Testis (tissue), 2 donors: ENCODE measurements around the gene TMEM145.

Experiments used
- POLR2A ChIP-seq: fragments of 450-650 bp; IDR thresholded peaks from one replicate; pipeline ENCODE4 v1.6.1; 2017; ENCODE audit warnings: antibody characterized with exemption, mild to moderate bottlenecking, moderate library complexity
- TF ChIP-seq, protein P1 (sequence below), 3 experiments: fragments of 450-650 bp in 2 of 3; fragments of 200-600 bp in 1 of 3; sonication (generic) in 1 of 3; IDR thresholded peaks; one replicate each; pipeline ENCODE4 v1.5.1; 2016 to 2019; ENCODE audit warnings: antibody characterized with exemption in 3 of 3, mild to moderate bottlenecking in 2 of 3, moderate library complexity in 1 of 3

DNA sequence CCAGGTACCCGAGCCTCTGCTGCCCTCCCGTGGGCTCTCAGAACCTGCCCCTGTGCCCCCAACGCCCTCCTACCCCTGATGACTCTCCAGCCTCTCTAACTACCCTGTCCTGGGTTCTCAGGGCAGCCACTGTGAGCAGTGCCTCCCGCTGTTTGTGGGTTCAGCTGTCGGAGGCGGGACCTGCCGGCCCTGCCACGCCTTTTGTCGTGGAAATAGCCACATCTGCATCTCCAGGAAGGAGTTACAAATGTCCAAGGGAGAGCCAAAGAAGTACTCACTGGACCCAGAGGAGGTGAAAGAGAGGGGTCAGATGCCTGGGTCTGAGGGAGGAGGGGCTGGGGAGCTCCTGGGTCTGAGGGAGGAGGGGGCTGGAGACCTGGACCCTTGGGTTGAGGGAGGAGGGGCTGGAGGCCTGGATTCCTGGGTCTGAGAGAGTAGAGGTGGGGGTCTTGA lies 57.0 kb downstream of the TMEM145 start:
- no peak for TF ChIP-seq POLR2A
- TF ChIP-seq, protein P1, sequence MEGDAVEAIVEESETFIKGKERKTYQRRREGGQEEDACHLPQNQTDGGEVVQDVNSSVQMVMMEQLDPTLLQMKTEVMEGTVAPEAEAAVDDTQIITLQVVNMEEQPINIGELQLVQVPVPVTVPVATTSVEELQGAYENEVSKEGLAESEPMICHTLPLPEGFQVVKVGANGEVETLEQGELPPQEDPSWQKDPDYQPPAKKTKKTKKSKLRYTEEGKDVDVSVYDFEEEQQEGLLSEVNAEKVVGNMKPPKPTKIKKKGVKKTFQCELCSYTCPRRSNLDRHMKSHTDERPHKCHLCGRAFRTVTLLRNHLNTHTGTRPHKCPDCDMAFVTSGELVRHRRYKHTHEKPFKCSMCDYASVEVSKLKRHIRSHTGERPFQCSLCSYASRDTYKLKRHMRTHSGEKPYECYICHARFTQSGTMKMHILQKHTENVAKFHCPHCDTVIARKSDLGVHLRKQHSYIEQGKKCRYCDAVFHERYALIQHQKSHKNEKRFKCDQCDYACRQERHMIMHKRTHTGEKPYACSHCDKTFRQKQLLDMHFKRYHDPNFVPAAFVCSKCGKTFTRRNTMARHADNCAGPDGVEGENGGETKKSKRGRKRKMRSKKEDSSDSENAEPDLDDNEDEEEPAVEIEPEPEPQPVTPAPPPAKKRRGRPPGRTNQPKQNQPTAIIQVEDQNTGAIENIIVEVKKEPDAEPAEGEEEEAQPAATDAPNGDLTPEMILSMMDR (IDR thresholded peaks at IDR 0.05) = no peak
